NCI-H2196 treated with DMSO at 0.1 percent for 48 hours (cell line): ENCODE results near the gene LRRC10.
A peak's percentile ranks its signal among the peaks of the same experiment; 100 is the strongest.

Source experiments
- DNase-seq: peaks from one replicate; lab custom pipeline; 2025; ENCODE audit not compliant: unreplicated experiment; lab: John Stamatoyannopoulos, UW

Gene LRRC10

DNA sequence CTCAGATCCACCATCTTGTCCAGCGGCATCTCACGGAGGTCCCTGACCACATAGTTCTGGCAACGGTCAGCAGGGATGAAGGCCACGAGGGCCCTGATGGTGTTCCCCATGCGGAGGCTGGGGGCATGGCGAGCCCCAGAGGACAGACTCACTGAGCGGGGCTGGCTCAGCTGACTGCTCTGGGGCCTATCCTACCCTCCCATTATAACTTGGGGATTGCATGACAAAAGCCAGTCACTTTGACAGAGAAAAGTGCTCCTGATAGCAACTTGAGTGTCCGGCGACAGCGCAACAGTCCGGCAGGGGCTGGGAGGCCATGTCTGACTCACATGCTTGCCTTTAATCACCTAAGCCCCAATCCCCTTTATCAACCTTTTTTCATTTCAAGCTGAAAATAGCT is at the start of gene LRRC10:
TSS of gene LRRC10 (minus strand) at position 179 of the 400 bp plus-strand sequence. CDS start at position 110, 69 bp downstream.
- DNase-seq = no peak

DNA sequence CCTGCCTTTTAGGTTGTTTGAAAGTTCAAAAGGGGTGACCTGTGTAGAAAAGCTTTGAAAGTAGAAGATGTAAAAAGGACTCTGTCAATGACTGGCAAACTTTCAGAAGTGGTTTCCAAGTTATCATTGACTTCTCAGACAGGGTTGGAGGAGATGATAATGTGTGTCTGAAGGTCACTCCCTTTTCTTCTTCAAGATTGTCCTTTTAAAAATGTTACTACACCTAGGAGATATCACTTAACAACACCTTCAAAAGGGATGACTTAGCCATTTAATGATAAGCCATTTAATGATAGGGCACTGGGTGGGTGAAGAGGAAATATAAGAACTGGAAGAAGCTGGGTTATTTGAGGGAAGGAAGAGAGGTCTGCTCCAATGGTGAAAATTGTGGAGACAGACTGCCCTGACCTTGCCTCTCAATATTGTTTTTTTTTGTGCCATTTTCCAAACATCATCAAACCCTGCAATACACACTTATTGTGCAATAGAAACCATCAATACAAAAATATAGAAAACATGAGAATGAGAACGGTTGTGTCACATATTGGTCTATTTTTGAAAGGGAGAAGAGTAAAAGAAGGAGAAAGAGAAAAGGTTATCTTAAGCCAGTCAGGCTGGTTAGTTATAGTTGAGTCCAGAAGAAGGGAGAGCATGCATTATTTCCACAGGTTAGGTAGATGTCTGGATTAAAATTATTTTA is 49.6 kb upstream of the LRRC10 start:
- no peak for DNase-seq

DNA sequence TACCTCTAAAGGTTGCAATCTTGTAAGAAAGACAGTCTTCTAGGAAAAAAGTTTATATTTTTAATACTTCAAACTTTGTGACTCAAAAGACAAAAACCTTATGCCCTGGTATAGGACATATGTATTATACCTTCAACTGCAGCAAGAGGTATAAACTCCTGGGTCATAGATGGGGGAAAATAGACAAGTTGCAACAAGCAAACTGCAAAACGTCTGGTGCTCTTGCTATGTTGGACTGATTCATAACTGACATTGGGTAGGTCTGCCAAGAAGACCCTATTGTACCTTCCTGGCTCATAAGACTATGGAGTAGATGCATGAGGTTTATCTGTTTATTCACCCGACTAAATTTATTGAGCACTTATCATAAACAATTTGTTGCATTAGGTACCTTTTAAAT is 47.5 kb upstream of the LRRC10 start:
- no peak for DNase-seq

DNA sequence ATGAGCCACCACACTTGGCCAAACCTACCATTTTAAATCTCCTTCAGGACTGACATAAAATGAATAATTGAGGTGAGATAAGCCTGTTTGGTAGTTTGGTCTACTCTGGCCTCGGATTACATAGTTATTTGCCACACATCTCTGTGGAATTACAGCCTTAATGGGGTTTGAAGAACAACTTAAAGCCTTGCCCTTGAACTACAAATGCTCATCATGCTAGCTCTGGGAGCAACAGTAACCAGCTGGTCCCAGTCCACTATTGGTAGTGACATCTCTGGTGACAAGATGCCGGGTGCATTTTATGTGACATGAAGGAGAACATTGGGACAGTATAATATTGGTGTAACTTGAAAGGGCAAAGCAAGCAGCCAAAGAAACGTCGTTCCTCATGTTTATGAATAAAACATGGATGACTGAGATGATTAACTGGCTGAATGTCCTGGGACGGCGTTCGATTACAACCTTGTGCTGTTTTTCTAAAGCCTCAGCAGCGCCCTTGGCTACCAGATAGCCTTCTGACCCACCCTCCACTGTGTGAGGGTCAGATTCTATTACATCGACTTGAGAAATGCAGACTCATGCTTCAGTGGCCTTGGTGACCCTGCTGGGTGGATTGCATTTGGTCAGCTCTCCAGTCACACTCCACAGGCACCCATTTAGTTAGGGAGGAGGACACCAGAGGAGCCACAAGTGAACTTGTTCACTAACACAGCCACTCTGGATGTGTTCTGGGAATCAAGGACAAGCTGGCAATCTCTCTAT is 46.9 kb upstream of the LRRC10 start:
- DNase-seq = no peak

DNA sequence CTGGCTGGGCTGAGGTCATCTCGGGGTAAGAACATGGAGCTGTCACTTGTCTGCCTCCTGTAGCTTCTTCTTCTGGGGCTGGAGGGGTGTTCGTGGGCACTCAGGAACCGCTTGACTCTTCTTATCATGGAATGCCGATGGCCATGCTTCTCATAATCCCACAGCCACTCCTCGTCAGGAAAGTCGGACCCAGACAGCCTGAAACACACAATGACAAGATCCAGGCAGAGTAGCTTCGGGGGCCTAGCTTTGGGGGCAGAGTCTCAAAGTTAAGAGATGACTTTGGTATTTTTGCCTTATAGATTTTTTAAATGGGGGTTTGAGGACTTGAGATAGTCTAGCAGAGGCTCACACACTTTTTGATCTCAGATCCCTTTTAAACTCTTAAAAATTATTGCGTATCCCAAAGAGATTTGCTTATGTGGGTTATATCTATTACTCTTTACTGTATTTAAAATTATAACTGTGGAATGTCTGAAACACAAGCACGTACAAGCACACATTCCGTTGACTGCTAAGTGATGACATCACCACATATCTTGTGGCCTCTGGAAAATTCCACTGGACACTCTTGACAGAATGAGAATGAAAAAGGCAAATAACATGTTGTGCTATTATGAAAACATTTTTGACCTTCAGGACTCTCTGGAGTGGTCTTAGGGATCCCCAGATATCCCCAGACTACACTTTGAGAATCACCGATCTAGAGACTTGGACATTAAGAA is 45.1 kb upstream of the LRRC10 start:
- no peak for DNase-seq

DNA sequence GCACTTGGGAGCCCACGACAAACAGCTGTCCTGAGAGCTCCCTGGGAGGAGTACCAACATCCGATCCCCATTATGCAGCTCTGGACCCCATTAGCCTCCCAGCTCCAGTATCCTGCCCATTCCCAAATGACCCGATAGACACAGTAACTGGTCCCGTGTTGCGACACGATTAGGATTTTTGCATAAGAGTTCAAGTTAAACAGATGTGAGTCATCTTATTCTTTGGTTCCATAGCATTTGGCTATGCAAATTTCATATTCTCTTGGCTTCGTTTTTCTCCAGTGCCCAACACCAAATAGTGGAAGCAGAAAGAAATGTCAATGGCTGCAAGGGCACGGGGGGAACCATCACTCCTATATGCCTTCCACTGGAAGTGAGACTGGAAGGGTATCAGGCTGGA is 43.0 kb upstream of the LRRC10 start:
- no peak for DNase-seq

DNA sequence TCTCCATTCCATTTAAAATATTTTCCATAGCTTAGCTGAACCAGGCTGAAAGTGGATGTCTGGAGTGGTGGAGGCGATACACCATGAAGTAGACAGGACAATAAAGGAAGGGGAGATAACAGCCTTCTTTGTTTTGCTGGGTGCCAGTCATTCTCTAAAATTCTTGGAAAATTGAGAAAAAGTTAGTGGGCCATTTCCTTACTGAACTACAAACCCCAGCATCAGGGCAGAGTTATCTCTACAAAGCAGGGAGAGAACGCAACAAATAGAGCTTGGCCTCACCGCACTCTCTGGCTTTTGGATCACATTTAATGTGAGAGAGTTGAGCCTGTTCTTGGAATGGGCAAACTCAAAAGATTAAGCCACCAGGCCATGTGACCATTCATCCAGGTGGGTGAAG is 41.2 kb upstream of the LRRC10 start:
- no peak for DNase-seq

GRCh38 chr12:69649529-69649928 is 38.8 kb upstream of the LRRC10 start:
- DNase-seq = no peak

DNA sequence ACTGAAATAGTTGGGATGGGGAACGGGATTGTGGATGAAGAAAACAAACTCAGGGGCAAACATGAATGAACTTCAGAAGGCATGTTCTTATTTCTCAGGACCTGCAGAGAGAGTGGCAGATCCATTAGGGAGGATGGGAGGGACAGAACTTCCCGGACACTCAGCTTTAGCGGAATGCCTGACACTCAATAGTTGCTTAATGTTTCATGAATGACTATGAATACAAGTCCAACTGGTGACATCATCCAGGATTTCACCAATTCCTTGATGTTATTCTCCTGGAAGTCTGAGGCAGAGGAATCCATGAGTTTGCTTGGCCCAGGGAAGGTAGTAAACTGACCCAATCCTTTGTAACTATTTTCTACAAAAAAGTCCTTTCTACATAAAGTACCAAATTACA is 37.8 kb upstream of the LRRC10 start:
- DNase-seq = no peak

- no peak for DNase-seq
These were observed 36.5 kb upstream of the LRRC10 start for GRCh38 chr12:69647178-69647577.

- no peak for DNase-seq
These were observed 34.3 kb upstream of the LRRC10 start for GRCh38 chr12:69645031-69645430.

- no peak for DNase-seq
These were observed 33.8 kb upstream of the LRRC10 start for GRCh38 chr12:69644511-69644910.

GRCh38 chr12:69642531-69642930 is 31.8 kb upstream of the LRRC10 start:
- DNase-seq = no peak

- no peak for DNase-seq
These were observed 30.8 kb upstream of the LRRC10 start for GRCh38 chr12:69641546-69641945.

GRCh38 chr12:69639400-69640016 is 28.8 kb upstream of the LRRC10 start:
- DNase-seq = peak; percentile 14

DNA sequence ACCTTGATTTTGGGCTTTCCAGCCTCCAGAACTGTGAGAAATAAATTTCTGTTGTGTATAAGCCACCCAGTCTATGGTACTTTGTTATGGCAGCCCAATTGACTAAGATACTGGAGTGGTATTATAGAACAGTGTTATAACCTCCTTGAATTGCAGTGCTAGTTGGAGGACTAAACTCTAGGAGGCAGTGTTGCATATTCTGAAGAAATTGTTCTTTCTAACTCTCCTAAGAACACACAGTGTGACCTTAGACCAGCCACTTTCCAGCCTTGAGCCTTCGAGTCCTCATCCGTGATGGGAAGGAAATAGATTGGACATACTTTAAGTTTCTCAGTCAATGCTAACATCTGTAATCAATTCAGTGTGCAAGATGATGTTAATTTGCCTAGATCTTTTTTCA is 22.4 kb upstream of the LRRC10 start:
- DNase-seq = no peak

GRCh38 chr12:69630191-69630590 is 19.5 kb upstream of the LRRC10 start:
- DNase-seq = no peak

DNA sequence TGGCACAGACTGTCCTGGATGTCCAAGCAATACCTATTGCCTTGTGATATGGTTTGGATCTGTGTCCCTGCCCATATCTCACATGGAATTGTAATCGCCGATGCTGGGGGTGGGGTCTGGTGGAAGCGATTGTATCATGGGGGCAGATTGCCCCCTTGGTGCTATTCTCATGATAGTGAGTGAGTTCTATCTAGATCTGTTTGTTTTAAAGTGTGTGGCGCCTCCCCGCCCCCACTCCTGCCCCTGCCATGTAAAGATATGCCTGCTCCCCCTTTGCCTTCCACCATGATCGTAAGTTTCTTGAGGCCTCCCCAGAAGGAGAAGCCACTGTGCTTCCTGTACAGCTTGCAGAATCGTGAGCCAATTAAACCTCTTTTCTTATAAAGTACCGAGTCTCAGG is 16.8 kb upstream of the LRRC10 start:
- no peak for DNase-seq

DNA sequence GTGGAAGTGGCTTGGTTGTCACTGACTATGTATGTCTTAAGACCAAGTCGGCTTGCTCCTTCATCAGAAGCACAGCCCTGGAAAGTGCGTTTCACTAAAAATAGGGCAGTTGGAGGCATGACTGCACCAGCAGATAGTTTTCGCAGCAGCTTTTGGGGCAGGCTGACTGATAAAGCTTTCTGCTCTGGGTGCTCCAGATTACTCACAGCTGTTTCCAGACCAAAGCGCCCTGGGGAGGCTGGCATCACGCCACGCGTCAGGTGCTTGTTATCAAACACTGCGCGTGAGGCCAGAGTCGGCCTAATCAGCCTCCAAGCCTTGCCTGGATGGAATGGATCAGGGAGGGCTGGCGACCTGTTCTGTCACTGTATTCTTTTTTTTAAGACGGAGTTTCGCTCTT is 13.3 kb upstream of the LRRC10 start:
- DNase-seq = peak; percentile 35

DNA sequence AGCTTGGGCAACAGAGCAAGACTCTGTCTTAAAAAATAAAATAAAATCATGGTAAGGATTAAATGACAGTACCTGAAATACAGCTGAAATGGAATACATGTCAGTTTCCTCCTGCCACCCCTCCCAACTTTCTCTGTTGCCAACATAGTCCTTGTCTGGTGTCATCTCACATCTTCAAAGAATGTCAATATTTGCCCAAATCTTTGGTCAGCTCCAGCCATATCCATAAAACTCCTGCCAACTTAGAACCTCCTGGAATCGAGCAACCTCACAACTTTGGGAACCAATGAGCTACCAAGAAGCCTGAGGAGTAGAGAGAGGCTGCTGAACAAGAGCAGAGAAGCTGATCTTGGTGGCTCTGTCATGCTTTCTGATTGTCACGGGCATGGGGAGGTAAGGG is 10.8 kb upstream of the LRRC10 start:
- no peak for DNase-seq

- no peak for DNase-seq
These were observed 10.2 kb upstream of the LRRC10 start for GRCh38 chr12:69620921-69621320.

DNA sequence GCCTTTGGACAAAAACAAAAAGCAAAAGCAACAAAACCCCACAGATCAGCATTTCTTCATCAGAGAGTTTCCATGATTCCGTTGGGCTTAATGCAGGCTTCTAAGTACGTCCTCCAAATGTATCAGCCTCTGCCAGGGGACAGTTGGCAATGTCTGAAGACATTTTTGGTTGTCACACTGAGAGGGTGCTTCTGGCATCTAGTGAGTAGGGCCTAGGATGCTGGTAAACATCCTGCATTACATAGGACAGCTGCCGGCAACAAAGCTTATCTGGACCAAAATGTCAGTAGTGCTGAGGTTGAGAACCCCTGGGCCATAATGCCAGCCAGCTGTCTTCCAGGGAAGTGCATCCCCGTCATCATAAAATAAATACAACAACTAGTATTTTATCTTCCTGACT is 9.4 kb upstream of the LRRC10 start:
- DNase-seq = no peak
